ENCODE data around the gene RBPJL. TPM values are rescaled to one million over a fixed set of nuclear protein-coding genes. Genes with fewer than 3 reads are reported as not detected.

Gene RBPJL
- total and polyA plus RNA-seq, 2 of the 13 experiments (the other 11 are each of a cell fraction or from before 2014, with no cell fraction given) = not detected

- TF ChIP-seq GTF2F1 (IDR thresholded peaks at IDR 0.05; ENCODE audit: low read length) = no peak
- TF ChIP-seq ZSCAN25 (CRISPR knock-in tag; IDR thresholded peaks at IDR 0.05) = peak; percentile 16; the same call in 1 of the 2 replicates
- no peak for TF ChIP-seq ZKSCAN8 (CRISPR knock-in tag; IDR thresholded peaks at IDR 0.05; ENCODE audit: borderline replicate concordance)
- 0 out of 2 replicates have a peak, but pooled peaks have one; percentile 2 for TF ChIP-seq MZF1 (CRISPR knock-in tag; IDR thresholded peaks at IDR 0.05; ENCODE audit: borderline replicate concordance)
- TF ChIP-seq ZBTB34 (CRISPR knock-in tag; IDR thresholded peaks at IDR 0.05) = 0 out of 2 replicates have a peak, but pooled peaks have one; percentile 17
- no peak for TF ChIP-seq ATAD3A (CRISPR knock-in tag; IDR thresholded peaks at IDR 0.05)
- TF ChIP-seq ZBTB44 (CRISPR knock-in tag; IDR thresholded peaks at IDR 0.05) = no peak
- no peak for TF ChIP-seq IRX3 (CRISPR knock-in tag; IDR thresholded peaks at IDR 0.05; ENCODE audit: borderline replicate concordance, low read depth)
- TF ChIP-seq TOPORS (CRISPR knock-in tag; IDR thresholded peaks at IDR 0.05) = no peak
- TF ChIP-seq ZBTB4 (CRISPR knock-in tag; IDR thresholded peaks at IDR 0.05; ENCODE audit: borderline replicate concordance) = no peak
- TF ChIP-seq ZXDC (CRISPR knock-in tag; IDR thresholded peaks at IDR 0.05) = no peak; the same call in 1 of the 2 replicates
- TF ChIP-seq HINFP (CRISPR knock-in tag; IDR thresholded peaks at IDR 0.05; ENCODE audit: low read depth) = no peak; the same call in 1 of the 2 replicates
These were observed 40.8 kb downstream of the RBPJL start (continued) for GRCh38 chr20:45347297-45347935.

Data from HepG2 (cell line).